Smooth muscle cell (in vitro differentiated cells): ENCODE measurements around the gene NUAK1. TPM values are rescaled to one million over a fixed set of nuclear protein-coding genes. Genes with fewer than 3 reads are reported as not detected.

Experiments used
- DNase-seq: peaks from one replicate; lab custom pipeline; 2025; ENCODE audit not compliant: unreplicated experiment; lab: John Stamatoyannopoulos, UW
- H2AFZ ChIP-seq: fragments of 200-600 bp; sonication (generic); 2 replicates; pipeline ENCODE4 v1.6.0; 2016; ENCODE audit warnings: antibody characterized with exemption, low read depth, mild to moderate bottlenecking
- H3F3A ChIP-seq: fragments of 200-600 bp; sonication (generic); 2 replicates; pipeline ENCODE4 v1.6.0; 2017; ENCODE audit warnings: antibody characterized with exemption, low read depth
- H3K27ac ChIP-seq: fragments of 200-600 bp; sonication (generic); 2 replicates; pipeline ENCODE4 v1.5.1; 2016; ENCODE audit warnings: low read depth, mild to moderate bottlenecking
- H3K27me3 ChIP-seq: fragments of 200-600 bp; sonication (generic); 2 replicates; pipeline ENCODE4 v1.6.1; 2016; ENCODE audit warnings: low read depth, mild to moderate bottlenecking
- H3K36me3 ChIP-seq: fragments of 200-600 bp; sonication (generic); 2 replicates; pipeline ENCODE4 v1.5.1; 2016; ENCODE audit warnings: low read depth
- H3K4me1 ChIP-seq: fragments of 200-600 bp; sonication (generic); 2 replicates; pipeline ENCODE4 v1.5.1; 2016; ENCODE audit warnings: low read depth
- H3K4me2 ChIP-seq: fragments of 200-600 bp; sonication (generic); 2 replicates; pipeline ENCODE4 v1.6.0; 2016; ENCODE audit warnings: mild to moderate bottlenecking
- H3K4me3 ChIP-seq: fragments of 200-600 bp; sonication (generic); 2 replicates; pipeline ENCODE4 v1.5.1; 2016; ENCODE audit warnings: mild to moderate bottlenecking
- H3K79me2 ChIP-seq: fragments of 200-600 bp; sonication (generic); 2 replicates; pipeline ENCODE4 v1.6.0; 2016; ENCODE audit warnings: low read depth, mild to moderate bottlenecking
- H3K9ac ChIP-seq: fragments of 200-600 bp; sonication (generic); 2 replicates; pipeline ENCODE4 v1.6.0; 2016; ENCODE audit warnings: low read depth
- H3K9me3 ChIP-seq: fragments of 200-600 bp; sonication (generic); replicated peaks from 2 replicates; pipeline ENCODE4 v1.5.1; 2016; ENCODE audit warnings: low read depth
- H4K20me1 ChIP-seq: fragments of 200-600 bp; sonication (generic); 2 replicates; pipeline ENCODE4 v1.6.0; 2016; ENCODE audit warnings: low read depth
- CTCF ChIP-seq: fragments of 200-600 bp; sonication (generic); IDR thresholded peaks from 2 replicates; pipeline ENCODE4 v1.5.1; 2017; ENCODE audit warnings: borderline replicate concordance, mild to moderate bottlenecking, antibody characterized with exemption; ENCODE audit not compliant: insufficient read depth, poor library complexity, severe bottlenecking
- WGBS: methylation state at CpG from one replicate; pipeline ENCODE4 v1.1.7; 2016; ENCODE audit warnings: low lambda C conversion rate; 5-methylcytosine and 5-hydroxymethylcytosine counted together
- polyA plus RNA-seq: library from polyadenylated mRNA; unstranded; fragments of >200 nt; fragmentation: Nextera tagmentation; extraction: Ambion mirVana; gene quantifications from 2 replicates; pipeline ENCODE4 v1.2.1, GENCODE V29; 2016
- total RNA-seq: library from RNA; depleted of rRNA; stranded (reverse); fragments of >200 nt; gene quantifications from 2 replicates; pipeline ENCODE4 v1.2.3, GENCODE V29; 2014

NUAK1 gene
- total and polyA plus RNA-seq, 2 experiments from 2014 or later, result 35.3 to 64.2 TPM

- no peaks in the 10 kb centered on the region for H3K36me3 ChIP-seq
- H3K79me2 ChIP-seq, result peaks cover 95% of the 10 kb centered on the region
- H3K4me2 ChIP-seq, result peak overlapping the region; percentile 82
- peak overlapping the region; percentile 88 for H3K4me3 ChIP-seq
- H3F3A ChIP-seq, result peaks cover 17% of the 10 kb centered on the region
- DNase-seq, result no peak
- WGBS, result 53% methylated on average over 3 of the region's 3 CpGs
- peak overlapping the region; percentile 92 for H3K27ac ChIP-seq
- H3K9ac ChIP-seq, result peak overlapping the region; percentile 58
- H3K9me3 ChIP-seq, result no peaks in the 10 kb centered on the region
- H4K20me1 ChIP-seq, result peaks cover 82% of the 10 kb centered on the region
- H3K4me1 ChIP-seq, result peaks cover 42% of the 10 kb centered on the region
- H2AFZ ChIP-seq, result no peak overlapping the region
- H3K27me3 ChIP-seq, result no peaks in the 10 kb centered on the region
- no peak for TF ChIP-seq CTCF
These were observed 4.3 kb downstream of the NUAK1 start for GRCh38 chr12:106134294-106134949.

GRCh38 chr12:106133136-106134087 is 5.3 kb downstream of the NUAK1 start:
- DNase-seq, result no peak
- peaks cover 42% of the 10 kb centered on the region for H3K4me1 ChIP-seq
- peaks cover 92% of the 10 kb centered on the region for H4K20me1 ChIP-seq
- TF ChIP-seq CTCF, result no peak
- no peaks in the 10 kb centered on the region for H3K9me3 ChIP-seq
- H3K27ac ChIP-seq, result peak overlapping the region; percentile 92
- H3K4me2 ChIP-seq, result peak overlapping the region; percentile 82
- no peak overlapping the region for H2AFZ ChIP-seq
- WGBS, result 64% methylated on average over 4 of the region's 4 CpGs
- H3K9ac ChIP-seq, result peak overlapping the region; percentile 18
- H3K36me3 ChIP-seq, result no peaks in the 10 kb centered on the region
- H3K79me2 ChIP-seq, result peaks cover 98% of the 10 kb centered on the region
- H3K4me3 ChIP-seq, result no peak overlapping the region
- H3F3A ChIP-seq, result peaks cover 17% of the 10 kb centered on the region
- no peaks in the 10 kb centered on the region for H3K27me3 ChIP-seq

GRCh38 chr12:106132175-106133135 is 6.3 kb downstream of the NUAK1 start:
- WGBS, result 45% methylated on average over 7 of the region's 7 CpGs
- Histone ChIP-seq H3K9me3 (no peaks in the 10 kb centered on the region), H3K27ac (peak overlapping the region; percentile 92), H3K9ac (no peak overlapping the region), H4K20me1 (peaks cover 94% of the 10 kb centered on the region), H2AFZ (no peak overlapping the region), H3K4me3 (no peak overlapping the region), H3K79me2 (peaks cover 98% of the 10 kb centered on the region), H3K27me3 (no peaks in the 10 kb centered on the region), H3K36me3 (no peaks in the 10 kb centered on the region), H3F3A (peaks cover 21% of the 10 kb centered on the region), H3K4me1 (peaks cover 42% of the 10 kb centered on the region), H3K4me2 (peak overlapping the region; percentile 82)
- no peak for DNase-seq
- no peak for TF ChIP-seq CTCF
